ENCODE measurements around the gene ATG10. TPM values are rescaled to one million over a fixed set of nuclear protein-coding genes. Genes with fewer than 3 reads are reported as not detected.
A peak's percentile ranks its signal among the peaks of the same experiment; 100 is the strongest.

ATG10 gene
- total and polyA plus RNA-seq, 2 of the 13 experiments (the other 11 are each of a cell fraction or from before 2014, with no cell fraction given), result 2.0 to 5.7 TPM

DNA sequence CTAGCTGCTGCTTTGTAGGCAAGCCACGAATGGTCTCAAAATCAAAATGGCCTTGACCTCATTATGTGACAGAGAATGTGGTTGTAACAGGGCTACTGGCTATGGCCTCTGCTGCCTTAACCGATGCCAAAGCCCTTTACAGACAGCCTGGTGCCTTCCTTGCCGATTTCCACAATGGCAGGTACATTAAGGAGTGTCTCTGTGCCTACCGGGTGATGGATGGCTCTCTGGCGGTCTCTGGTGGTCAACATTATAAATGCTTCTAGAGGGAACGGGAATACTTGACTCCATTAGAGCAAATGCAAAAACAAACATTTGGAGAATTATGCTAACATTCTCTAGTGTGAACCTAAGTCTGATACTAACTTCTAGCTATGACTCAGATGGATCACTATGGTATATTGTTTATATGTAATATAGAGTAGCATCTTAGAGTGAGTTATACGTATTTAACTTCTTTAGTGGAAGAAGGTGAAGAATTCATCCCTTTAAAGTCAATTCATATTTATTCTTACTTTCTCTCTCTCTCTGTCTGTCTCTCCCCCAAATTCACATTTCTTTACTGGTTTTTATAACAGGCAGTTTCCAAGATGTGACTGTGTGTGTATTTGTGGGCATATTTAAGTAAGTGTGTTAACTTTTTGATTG is 253.8 kb downstream of the ATG10 start:
- Histone ChIP-seq H2AFZ (ENCODE audit: low read length) (no peak overlapping the region), H3K27me3 (ENCODE audit: control insufficient read depth in 1 of 2, insufficient read depth in 2 of 2, low read length in 2 of 2) (no peaks in the 10 kb centered on the region), H3K4me2 (ENCODE audit: low read depth, low read length) (no peak overlapping the region), H3K4me3 (replicated peaks in 1 of 3; ENCODE audit: insufficient read depth in 1 of 3, low read depth in 2 of 3, low read length in 3 of 3) (no peak overlapping the region), H3K79me2 (ENCODE audit: insufficient read depth, low read length) (no peaks in the 10 kb centered on the region), H4K20me1 (ENCODE audit: insufficient read depth, low read length) (no peaks in the 10 kb centered on the region), H3K36me3 (replicated peaks in 1 of 2; ENCODE audit: control insufficient read depth in 1 of 2, insufficient read depth in 2 of 2, low read length in 2 of 2) (no peaks in the 10 kb centered on the region), H3K4me1 (ENCODE audit: insufficient read depth, low read length) (no peaks in the 10 kb centered on the region), H3K9ac (ENCODE audit: insufficient read depth, low read depth, low read length) (no peak overlapping the region), H3K27ac (ENCODE audit: extremely low read length, insufficient read depth, low read length) (no peak overlapping the region), H3K9me3 (ENCODE audit: low read length) (no peaks in the 10 kb centered on the region)
- in situ Hi-C loops (cut with HindIII; ENCODE audit: extremely low pct_ligation_motif_present, low pct_unique_long_range_greater_than_20kb), result loop anchor here (10.0 kb wide), 2 partner anchors 51 to 801 kb away; no protein-coding TSS in a partner anchor
- CTCF ChIA-PET (ENCODE audit: low intra/inter-chr PET ratio, low total read pairs), result interaction anchor here (1.1 to 1.6 kb wide), 3 partner anchors 51 to 800 kb away, joined by 6 to 19 read pairs (median 7); no protein-coding TSS in a partner anchor
- DNase-seq (ENCODE audit: low spot score) (peak; percentile 55), FAIRE-seq (peak; percentile 76), ATAC-seq (peak; percentile 96)
- no TSS peak for BruUV-seq (replicated peaks)
- WGBS (ENCODE audit: low lambda C conversion rate), result 31% methylated on average over 7 of the region's 7 CpGs
- POLR2A ChIA-PET, result no interaction called here
- intact Hi-C loops (cut with micrococcal nuclease; ENCODE audit: unreplicated experiment), result loop anchor here (1.0 kb wide), 3 partner anchors 51 to 800 kb away; no protein-coding TSS in a partner anchor
- 0 out of 2 replicates have a peak, but pooled peaks have one; percentile 20 for TF ChIP-seq ERF (CRISPR knock-in tag; IDR thresholded peaks at IDR 0.05)
- no peak for TF ChIP-seq ELF4 (CRISPR knock-in tag; IDR thresholded peaks at IDR 0.05; ENCODE audit: borderline replicate concordance)
- TF ChIP-seq, protein P1, sequence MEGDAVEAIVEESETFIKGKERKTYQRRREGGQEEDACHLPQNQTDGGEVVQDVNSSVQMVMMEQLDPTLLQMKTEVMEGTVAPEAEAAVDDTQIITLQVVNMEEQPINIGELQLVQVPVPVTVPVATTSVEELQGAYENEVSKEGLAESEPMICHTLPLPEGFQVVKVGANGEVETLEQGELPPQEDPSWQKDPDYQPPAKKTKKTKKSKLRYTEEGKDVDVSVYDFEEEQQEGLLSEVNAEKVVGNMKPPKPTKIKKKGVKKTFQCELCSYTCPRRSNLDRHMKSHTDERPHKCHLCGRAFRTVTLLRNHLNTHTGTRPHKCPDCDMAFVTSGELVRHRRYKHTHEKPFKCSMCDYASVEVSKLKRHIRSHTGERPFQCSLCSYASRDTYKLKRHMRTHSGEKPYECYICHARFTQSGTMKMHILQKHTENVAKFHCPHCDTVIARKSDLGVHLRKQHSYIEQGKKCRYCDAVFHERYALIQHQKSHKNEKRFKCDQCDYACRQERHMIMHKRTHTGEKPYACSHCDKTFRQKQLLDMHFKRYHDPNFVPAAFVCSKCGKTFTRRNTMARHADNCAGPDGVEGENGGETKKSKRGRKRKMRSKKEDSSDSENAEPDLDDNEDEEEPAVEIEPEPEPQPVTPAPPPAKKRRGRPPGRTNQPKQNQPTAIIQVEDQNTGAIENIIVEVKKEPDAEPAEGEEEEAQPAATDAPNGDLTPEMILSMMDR (CRISPR knock-in tag; IDR thresholded peaks at IDR 0.05), result peak; percentile 86
- TF ChIP-seq STAG1 (CRISPR knock-in tag; IDR thresholded peaks at IDR 0.05), result peak; percentile 92
- TF ChIP-seq ZNF644 (CRISPR knock-in tag; IDR thresholded peaks at IDR 0.05; ENCODE audit: low read depth), result 0 out of 2 replicates have a peak, but pooled peaks have one; percentile 54
- TF ChIP-seq, protein P2, sequence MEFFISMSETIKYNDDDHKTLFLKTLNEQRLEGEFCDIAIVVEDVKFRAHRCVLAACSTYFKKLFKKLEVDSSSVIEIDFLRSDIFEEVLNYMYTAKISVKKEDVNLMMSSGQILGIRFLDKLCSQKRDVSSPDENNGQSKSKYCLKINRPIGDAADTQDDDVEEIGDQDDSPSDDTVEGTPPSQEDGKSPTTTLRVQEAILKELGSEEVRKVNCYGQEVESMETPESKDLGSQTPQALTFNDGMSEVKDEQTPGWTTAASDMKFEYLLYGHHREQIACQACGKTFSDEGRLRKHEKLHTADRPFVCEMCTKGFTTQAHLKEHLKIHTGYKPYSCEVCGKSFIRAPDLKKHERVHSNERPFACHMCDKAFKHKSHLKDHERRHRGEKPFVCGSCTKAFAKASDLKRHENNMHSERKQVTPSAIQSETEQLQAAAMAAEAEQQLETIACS (CRISPR knock-in tag; IDR thresholded peaks at IDR 0.05), result no peak
- TF ChIP-seq, protein P3, sequence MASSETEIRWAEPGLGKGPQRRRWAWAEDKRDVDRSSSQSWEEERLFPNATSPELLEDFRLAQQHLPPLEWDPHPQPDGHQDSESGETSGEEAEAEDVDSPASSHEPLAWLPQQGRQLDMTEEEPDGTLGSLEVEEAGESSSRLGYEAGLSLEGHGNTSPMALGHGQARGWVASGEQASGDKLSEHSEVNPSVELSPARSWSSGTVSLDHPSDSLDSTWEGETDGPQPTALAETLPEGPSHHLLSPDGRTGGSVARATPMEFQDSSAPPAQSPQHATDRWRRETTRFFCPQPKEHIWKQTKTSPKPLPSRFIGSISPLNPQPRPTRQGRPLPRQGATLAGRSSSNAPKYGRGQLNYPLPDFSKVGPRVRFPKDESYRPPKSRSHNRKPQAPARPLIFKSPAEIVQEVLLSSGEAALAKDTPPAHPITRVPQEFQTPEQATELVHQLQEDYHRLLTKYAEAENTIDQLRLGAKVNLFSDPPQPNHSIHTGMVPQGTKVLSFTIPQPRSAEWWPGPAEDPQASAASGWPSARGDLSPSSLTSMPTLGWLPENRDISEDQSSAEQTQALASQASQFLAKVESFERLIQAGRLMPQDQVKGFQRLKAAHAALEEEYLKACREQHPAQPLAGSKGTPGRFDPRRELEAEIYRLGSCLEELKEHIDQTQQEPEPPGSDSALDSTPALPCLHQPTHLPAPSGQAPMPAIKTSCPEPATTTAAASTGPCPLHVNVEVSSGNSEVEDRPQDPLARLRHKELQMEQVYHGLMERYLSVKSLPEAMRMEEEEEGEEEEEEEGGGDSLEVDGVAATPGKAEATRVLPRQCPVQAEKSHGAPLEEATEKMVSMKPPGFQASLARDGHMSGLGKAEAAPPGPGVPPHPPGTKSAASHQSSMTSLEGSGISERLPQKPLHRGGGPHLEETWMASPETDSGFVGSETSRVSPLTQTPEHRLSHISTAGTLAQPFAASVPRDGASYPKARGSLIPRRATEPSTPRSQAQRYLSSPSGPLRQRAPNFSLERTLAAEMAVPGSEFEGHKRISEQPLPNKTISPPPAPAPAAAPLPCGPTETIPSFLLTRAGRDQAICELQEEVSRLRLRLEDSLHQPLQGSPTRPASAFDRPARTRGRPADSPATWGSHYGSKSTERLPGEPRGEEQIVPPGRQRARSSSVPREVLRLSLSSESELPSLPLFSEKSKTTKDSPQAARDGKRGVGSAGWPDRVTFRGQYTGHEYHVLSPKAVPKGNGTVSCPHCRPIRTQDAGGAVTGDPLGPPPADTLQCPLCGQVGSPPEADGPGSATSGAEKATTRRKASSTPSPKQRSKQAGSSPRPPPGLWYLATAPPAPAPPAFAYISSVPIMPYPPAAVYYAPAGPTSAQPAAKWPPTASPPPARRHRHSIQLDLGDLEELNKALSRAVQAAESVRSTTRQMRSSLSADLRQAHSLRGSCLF (CRISPR knock-in tag; IDR thresholded peaks at IDR 0.05; ENCODE audit: borderline replicate concordance), result no peak
- TF ChIP-seq RXRB (CRISPR knock-in tag; IDR thresholded peaks at IDR 0.05; ENCODE audit: borderline replicate concordance), result peak; percentile 12; the same call in 1 of the 2 replicates
- TF ChIP-seq SMC3 (IDR thresholded peaks at IDR 0.05; ENCODE audit: low read length), result peak; percentile 67
- TF ChIP-seq ZNF768 (CRISPR knock-in tag; IDR thresholded peaks at IDR 0.05), result peak; percentile 15; the same call in 1 of the 2 replicates
- no peak for TF ChIP-seq ZNF558 (CRISPR knock-in tag; IDR thresholded peaks at IDR 0.05; ENCODE audit: borderline replicate concordance)
- TF ChIP-seq ZNF557 (CRISPR knock-in tag; IDR thresholded peaks at IDR 0.05), result no peak
- no peak for TF ChIP-seq FOSL2 (CRISPR knock-in tag; IDR thresholded peaks at IDR 0.05)
- TF ChIP-seq, protein P4, sequence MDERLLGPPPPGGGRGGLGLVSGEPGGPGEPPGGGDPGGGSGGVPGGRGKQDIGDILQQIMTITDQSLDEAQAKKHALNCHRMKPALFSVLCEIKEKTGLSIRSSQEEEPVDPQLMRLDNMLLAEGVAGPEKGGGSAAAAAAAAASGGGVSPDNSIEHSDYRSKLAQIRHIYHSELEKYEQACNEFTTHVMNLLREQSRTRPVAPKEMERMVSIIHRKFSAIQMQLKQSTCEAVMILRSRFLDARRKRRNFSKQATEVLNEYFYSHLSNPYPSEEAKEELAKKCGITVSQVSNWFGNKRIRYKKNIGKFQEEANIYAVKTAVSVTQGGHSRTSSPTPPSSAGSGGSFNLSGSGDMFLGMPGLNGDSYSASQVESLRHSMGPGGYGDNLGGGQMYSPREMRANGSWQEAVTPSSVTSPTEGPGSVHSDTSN (CRISPR knock-in tag; IDR thresholded peaks at IDR 0.05), result no peak
